ENCODE results near the gene RPTOR. TPM values are rescaled to one million over a fixed set of nuclear protein-coding genes. Genes with fewer than 3 reads are reported as not detected.

Gene RPTOR
- total RNA-seq, 1 experiment from 2014 or later = 58.0 TPM

- ChIA-PET POLR2A (no interaction called here), CTCF (no interaction called here)
- Histone ChIP-seq H3K9me3 (ENCODE audit: control insufficient read depth, insufficient read depth, low read depth, low read length) (peaks cover 14% of the 10 kb centered on the region), H3K36me3 (ENCODE audit: control insufficient read depth, insufficient read depth, low read length) (no peaks in the 10 kb centered on the region), H3K4me3 (ENCODE audit: low read depth in 2 of 2, low read length in 2 of 2) (no peak overlapping the region), H3K4me1 (ENCODE audit: control insufficient read depth, insufficient read depth, low read length) (no peaks in the 10 kb centered on the region), H3K27me3 (ENCODE audit: control insufficient read depth, insufficient read depth, low read length) (no peaks in the 10 kb centered on the region), H3K27ac (ENCODE audit: low read length) (no peak overlapping the region)
- intact Hi-C loops (cut with micrococcal nuclease; ENCODE audit: unreplicated experiment) (no loop called here), in situ Hi-C loops (cut with HindIII; ENCODE audit: low pct_unique_long_range_greater_than_20kb, low sequenced_read_pairs) (no loop called here)
- TSS peak; percentile 23 for BruUV-seq (replicated peaks)
- DNase-seq (ENCODE audit: low read depth, low spot score) (no peak), ATAC-seq (no peak)
- TF ChIP-seq REST (IDR thresholded peaks at IDR 0.05; ENCODE audit: insufficient read depth in 1 of 2, low read depth in 2 of 2, low read length in 1 of 2) (no peak), CTCF (IDR thresholded peaks at IDR 0.05) (no peak), POLR2AphosphoS5 (IDR thresholded peaks at IDR 0.05; ENCODE audit: low read depth, low read length) (no peak), TCF7L2 (IDR thresholded peaks at IDR 0.05; ENCODE audit: low read depth, low read length) (no peak), SIN3A (IDR thresholded peaks at IDR 0.05; ENCODE audit: borderline replicate concordance, insufficient read depth, low read depth, low read length) (no peak)
Measured at GRCh38 chr17:80807014-80807413, 262.4 kb downstream of the RPTOR start.

- DNase-seq (ENCODE audit: low read depth, low spot score) (no peak), ATAC-seq (no peak)
- ChIA-PET POLR2A (no interaction called here), CTCF (no interaction called here)
- Histone ChIP-seq H3K9me3 (ENCODE audit: control insufficient read depth, insufficient read depth, low read depth, low read length) (peaks cover 14% of the 10 kb centered on the region), H3K36me3 (ENCODE audit: control insufficient read depth, insufficient read depth, low read length) (no peaks in the 10 kb centered on the region), H3K27ac (ENCODE audit: low read length) (no peak overlapping the region), H3K4me3 (ENCODE audit: low read depth in 2 of 2, low read length in 2 of 2) (no peak overlapping the region), H3K4me1 (ENCODE audit: control insufficient read depth, insufficient read depth, low read length) (no peaks in the 10 kb centered on the region), H3K27me3 (ENCODE audit: control insufficient read depth, insufficient read depth, low read length) (no peaks in the 10 kb centered on the region)
- TF ChIP-seq CTCF (IDR thresholded peaks at IDR 0.05) (no peak), TCF7L2 (IDR thresholded peaks at IDR 0.05; ENCODE audit: low read depth, low read length) (no peak), REST (IDR thresholded peaks at IDR 0.05; ENCODE audit: insufficient read depth in 1 of 2, low read depth in 2 of 2, low read length in 1 of 2) (no peak), POLR2AphosphoS5 (IDR thresholded peaks at IDR 0.05; ENCODE audit: low read depth, low read length) (no peak), SIN3A (IDR thresholded peaks at IDR 0.05; ENCODE audit: borderline replicate concordance, insufficient read depth, low read depth, low read length) (no peak)
- intact Hi-C loops (cut with micrococcal nuclease; ENCODE audit: unreplicated experiment) (no loop called here), in situ Hi-C loops (cut with HindIII; ENCODE audit: low pct_unique_long_range_greater_than_20kb, low sequenced_read_pairs) (no loop called here)
- BruUV-seq (replicated peaks) = no TSS peak
Measured at GRCh38 chr17:80807882-80808281, 263.2 kb downstream of the RPTOR start.
